Measurements from ENCODE around the gene DMD.

DMD gene

GRCh38 chrX:31708116-31708515 lies 1503.2 kb downstream of the DMD start:
- DNase-seq (ENCODE audit: low spot score) = no peak

DNA sequence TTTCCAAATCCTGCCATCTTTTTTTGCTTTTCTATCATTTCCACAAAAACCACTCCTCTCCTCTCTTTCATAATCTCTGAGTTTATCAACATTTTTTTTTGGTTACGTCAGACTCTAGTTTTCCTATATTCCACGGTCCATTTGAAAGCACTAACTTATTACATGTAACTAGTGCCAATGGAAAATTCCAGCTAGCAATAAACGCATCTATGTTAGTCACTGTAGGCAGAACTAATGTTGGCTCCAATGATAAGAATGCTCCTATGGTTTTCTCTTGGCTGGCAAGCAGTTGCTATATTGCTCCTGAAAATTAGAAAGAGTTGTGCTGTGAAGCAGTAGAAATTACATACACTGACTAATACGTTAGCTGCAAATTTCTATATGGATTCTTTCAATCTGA lies 1504.9 kb downstream of the DMD start:
- no peak for DNase-seq (ENCODE audit: low spot score)

DNA sequence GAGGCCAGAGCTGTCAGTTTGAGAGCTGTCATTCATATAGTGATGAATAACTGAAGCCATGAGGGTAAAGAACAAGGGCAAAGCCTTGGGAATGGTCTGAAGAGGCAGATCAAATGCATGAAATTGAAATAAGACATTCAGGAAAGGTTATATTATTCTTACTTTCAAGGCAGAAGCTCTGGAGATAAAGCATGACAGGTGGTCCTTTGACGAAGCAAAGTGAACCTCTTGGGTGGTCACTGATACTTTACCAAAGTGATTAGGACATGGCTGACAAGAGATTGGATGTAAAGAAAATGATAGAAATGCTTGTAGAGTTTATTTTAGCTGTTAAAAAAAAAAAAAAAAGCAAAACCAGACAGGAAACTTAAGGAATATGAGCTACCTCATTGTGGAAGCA lies 1505.5 kb downstream of the DMD start:
- DNase-seq (ENCODE audit: low spot score) = no peak

DNA sequence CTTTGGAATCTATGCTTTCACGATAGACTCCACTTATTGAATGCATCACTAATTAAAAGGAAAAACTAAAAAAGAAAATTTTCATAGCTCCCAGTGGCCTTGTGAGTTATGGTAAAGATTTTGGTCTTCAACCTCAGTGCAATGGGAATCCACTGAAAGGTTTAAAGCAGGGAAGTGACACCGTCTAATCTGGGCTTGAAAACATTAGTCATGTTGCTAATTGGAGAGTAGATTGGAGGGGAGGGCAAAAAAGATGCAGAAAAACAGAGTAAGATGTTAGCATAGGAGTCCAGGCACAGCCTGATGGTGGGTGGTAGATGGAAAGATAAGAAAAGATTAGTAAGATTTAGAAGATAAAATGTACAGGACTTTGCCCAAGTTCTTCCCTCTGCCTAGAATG lies 1506.4 kb downstream of the DMD start:
- DNase-seq (ENCODE audit: low spot score) = no peak

DNA sequence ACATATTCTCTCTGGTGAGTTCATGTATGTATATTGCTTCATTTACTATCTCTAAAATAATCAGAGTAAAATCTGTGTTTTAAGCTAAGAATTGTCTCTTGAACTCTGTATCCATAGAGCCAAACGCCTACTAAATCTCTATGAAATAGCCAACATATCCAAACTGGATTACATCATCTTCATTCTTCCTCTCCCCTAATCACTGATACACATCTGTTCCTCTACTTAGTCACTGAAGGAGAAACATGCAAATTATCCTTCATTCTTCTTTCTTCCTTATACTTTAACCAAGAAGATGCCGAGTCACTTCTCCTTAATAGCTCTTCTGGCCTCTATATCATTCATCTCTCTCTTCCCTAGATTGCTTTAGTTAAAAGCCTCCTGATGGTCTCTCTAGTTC lies 1509.1 kb downstream of the DMD start:
- DNase-seq (ENCODE audit: low spot score) = no peak

- no peak for DNase-seq (ENCODE audit: low spot score)
Measured at GRCh38 chrX:31697294-31697916, 1513.9 kb downstream of the DMD start.

DNA sequence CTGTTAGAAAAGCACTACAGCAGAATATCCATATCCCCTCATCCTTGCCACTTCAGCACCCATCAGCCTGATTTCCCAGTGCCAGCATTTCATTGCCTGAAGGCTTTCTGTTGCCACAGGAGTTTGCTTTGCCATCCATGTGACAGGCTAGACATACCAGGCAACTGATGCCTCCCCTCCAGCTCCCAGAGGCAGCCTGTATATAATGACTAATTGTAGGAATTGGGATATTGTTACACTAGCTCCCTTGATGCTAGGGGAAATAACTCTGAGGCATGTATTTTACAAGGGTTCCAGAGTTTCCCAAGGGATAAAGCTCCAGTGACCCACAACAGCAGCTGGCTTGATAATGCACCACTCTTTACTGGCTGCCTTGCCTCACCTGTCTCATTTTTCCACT lies 1531.5 kb downstream of the DMD start:
- DNase-seq (ENCODE audit: low spot score) = no peak

- no peak for DNase-seq (ENCODE audit: low spot score)
Measured at GRCh38 chrX:31670245-31670644, 1541.1 kb downstream of the DMD start.

- DNase-seq (ENCODE audit: low spot score) = no peak
Measured at GRCh38 chrX:31665454-31665853, 1545.9 kb downstream of the DMD start.

GRCh38 chrX:31663172-31663571 lies 1548.2 kb downstream of the DMD start:
- no peak for DNase-seq (ENCODE audit: low spot score)

GRCh38 chrX:31661280-31661810 lies 1550.0 kb downstream of the DMD start:
- DNase-seq (ENCODE audit: low spot score) = no peak

GRCh38 chrX:31658360-31658759 lies 1553.0 kb downstream of the DMD start:
- peak; percentile 15 for DNase-seq (ENCODE audit: low spot score)

- DNase-seq (ENCODE audit: low spot score) = no peak
Measured at GRCh38 chrX:31656013-31656412, 1555.3 kb downstream of the DMD start.

GRCh38 chrX:31653422-31653821 lies 1557.9 kb downstream of the DMD start:
- DNase-seq (ENCODE audit: low spot score) = no peak

- no peak for DNase-seq (ENCODE audit: low spot score)
Measured at GRCh38 chrX:31652650-31653049, 1558.7 kb downstream of the DMD start.

GRCh38 chrX:31649201-31649600 lies 1562.1 kb downstream of the DMD start:
- DNase-seq (ENCODE audit: low spot score) = no peak

GRCh38 chrX:31633349-31633748 lies 1578.0 kb downstream of the DMD start:
- DNase-seq (ENCODE audit: low spot score) = no peak

DNA sequence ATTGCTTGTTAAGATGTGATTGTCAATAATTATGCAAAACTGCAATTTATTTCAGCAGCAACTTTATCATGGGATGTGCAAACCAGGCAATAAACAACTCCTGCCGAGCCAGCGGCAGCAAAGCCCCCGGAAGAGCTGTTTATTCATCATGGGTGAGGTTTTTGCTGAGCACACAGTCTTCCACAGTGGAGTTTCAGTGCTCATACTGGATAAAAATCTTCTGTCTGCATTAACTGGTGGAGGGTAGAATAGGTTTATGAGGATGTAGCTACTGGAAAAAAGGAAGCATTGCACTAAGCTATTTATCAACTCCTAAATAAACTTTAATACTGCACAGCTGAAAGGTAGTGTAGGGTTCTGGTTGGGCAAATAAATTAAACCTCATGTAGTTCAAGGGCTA lies 1582.2 kb downstream of the DMD start:
- DNase-seq (ENCODE audit: low spot score) = no peak

DNA sequence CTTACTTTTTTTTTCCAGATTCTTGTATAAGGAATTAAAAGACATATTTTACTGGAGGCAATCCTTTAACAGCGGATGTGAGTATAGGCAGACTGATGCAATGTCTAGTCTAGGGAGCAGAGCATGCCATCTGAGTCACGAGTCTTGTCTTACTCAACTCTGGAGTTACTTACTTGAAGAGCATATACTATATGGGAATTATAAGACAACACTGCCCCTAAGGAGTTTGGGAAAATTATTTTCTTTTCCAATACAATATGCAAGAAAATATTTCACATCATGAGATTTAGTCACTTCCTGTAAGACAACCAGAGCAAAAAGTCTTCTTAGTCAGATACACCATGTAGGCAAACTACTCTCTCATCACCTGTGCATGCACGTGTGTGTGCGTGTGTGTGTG lies 1602.2 kb downstream of the DMD start:
- no peak for DNase-seq (ENCODE audit: low spot score)

DNA sequence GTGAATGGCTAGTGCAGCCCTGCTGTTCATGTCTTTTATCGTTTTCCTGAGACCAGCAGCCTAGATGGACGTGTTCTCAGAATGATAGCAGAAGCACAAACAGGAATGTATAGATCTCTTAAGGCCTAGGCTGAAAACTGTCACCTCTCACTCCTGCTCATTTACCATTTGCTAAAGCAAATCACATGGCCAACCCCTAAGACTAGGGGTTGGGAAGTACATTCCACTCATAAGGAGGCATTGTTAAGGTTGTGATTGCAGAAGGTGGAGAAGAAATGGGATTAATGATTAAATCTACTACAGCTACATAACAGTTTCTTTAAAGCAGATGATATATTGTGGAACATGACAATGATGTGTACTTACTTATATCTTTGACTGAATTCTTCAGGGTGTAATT lies 1602.7 kb downstream of the DMD start:
- no peak for DNase-seq (ENCODE audit: low spot score)

GRCh38 chrX:31606771-31607170 lies 1604.6 kb downstream of the DMD start:
- DNase-seq (ENCODE audit: low spot score) = no peak

DNA sequence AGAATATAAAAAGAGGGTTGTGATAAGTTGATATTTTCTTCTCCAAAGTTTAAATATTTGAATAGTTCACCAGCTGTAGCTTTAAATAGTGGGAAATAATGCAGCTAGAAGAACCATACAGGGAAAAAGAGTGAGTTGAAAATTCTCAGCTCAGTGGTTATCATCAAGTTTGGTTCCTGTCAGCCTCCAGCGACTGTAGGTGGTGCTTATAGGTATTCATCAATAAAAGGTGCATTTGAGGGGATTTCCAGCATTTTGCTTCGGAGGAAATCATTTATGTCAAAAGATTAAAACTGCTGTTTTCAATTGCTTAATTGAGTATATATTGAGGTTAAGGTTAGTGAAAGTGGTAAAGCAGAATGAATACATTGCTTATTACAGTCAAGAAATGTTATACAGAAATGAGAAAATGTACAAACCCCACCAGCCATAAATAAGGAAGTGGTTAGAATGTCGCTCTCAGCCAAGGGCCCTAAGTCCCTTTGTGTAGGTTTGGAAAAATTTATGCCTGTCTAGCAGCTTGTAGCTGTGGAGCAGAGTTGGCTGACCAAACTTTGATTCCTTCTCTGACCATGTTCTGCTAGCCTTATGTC lies 1606.6 kb downstream of the DMD start:
- DNase-seq (ENCODE audit: low spot score) = no peak

- no peak for DNase-seq (ENCODE audit: low spot score)
Measured at GRCh38 chrX:31603411-31604120, 1607.8 kb downstream of the DMD start.

Data from globus pallidus (tissue), 1 donor.